SW480 (cell line): Measurements from ENCODE around the gene TMEM248.
"Not testable (repeated sequence)": the region's sequence is repeated elsewhere in the genome, so short reads cannot be mapped to it uniquely, and the experiment has no call there.

Experiments used
- DNase-seq: peaks from one replicate; pipeline ENCODE4 v3.0.0-alpha.2; 2016; ENCODE audit warnings: low spot score

TMEM248 gene

DNA sequence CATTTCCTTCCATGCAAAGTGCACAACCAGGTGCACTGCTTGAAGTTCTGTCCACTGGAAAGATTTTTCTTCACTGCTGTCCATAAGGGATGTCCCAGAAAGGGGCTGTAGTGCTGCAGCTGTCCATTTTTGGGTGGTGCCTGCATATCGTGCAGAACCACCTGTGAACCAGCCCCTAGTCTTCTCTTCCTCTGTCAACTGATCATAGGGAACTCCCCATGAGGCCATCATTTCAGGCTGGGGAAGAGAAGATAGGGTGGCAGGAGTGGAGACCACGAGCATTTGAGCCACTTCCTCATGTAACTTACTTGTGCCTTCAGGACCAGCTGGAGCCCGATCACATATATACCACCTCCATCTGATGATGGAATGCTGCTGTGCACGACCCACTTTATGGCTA, 12.4 kb upstream of the TMEM248 start:
- DNase-seq: not testable (repeated sequence)

DNA sequence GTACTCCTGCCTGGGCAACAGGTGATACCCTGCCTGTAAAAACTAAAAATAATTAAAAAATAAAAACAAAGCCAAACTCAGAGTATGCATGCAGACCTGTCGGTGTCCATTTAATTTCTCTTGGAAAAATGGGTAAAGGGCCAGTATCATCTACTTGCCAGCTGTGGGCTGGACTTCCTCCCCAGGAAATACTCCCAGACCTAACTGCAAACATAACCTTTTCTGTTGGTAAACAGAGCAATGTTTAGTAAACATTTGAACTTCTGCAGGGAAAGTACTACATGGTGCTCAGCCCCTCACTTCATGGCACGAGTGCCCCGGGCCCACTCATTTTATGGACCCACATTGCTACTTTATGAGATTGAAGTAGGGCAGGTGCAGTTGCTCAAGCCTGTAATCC, 10.2 kb upstream of the TMEM248 start:
- no peak for DNase-seq

DNA sequence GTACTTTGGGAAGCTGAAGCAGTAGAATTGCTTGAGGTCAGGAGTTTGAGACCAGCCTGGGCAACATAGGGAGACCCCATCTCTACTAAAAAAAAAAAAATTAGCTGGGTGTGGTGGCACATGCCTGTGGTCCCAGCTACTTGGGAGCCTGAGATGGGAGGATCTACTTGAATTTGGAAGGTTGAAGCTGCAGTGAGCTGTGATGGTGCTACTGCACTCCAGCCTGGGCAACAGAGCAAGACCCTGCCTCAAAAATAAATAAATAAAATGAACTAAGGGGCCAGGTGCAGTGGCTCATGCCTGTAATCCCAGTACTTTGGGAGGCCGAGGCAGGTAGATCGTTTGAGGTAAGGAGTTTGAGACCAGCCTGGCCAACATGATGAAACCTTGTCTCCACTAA, 9.8 kb upstream of the TMEM248 start:
- DNase-seq: not testable (repeated sequence)

DNA sequence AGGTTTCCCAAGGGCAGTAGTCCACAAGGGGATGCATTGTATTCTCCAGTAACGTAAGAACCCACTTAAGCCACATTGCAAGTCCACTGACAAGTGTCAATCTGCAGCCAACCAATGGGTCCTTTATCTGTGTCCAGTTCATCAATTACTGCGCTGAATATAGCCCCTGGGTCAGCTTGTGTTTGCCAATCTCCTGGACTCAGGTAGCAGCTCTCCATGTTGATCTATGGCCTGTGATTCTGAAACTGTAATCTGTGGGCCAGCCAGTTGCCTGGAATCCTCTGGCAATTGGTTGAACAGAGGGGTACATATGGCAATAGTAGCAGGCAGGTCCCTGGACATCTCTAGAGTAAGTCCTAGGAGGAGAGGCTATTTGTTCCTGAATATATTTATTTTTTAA, 8.8 kb upstream of the TMEM248 start:
- DNase-seq: no peak

DNA sequence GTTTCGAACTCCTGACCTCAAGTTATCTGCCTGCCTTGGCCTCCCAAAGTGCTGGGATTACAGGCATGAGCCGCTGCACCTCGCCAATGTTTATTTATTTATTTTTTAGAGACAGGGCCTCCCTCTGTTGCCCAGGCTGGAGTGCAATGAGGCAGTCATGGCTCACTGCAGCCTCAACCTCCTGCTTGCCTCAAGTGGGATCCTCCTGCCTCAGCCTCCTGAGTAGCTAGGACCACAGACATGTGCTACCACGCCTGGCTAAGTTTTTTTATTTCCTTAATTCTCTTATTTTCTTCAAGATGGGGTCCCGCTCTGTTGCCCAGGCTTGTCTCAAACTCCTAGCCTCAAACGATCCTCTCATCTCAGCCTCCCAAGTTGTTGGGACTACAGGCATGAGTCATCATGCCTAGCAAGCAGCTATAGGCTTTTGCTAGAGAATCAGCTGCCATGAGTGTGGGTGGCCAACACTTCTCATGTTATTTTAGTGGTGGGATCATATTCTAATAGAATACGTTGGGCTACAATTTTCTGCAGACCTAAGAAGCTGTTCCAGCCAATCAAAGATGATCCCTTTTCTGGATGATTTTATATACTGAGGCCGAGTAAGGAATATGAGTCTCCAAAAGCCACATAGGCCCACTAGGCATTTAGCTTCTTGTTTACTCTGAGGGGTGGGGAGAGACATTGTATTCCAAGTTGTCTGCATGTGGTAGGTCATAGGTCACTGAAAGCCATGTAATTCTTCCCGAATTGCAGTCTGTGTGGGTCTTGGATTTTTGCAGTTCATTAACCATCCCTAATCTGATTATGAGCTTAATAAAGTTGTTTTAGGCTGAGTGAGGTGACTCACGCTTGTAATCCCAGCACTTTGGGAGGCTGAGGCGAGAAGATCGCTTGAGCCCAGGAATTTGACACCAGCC, 7.6 kb upstream of the TMEM248 start:
- no peak for DNase-seq

DNA sequence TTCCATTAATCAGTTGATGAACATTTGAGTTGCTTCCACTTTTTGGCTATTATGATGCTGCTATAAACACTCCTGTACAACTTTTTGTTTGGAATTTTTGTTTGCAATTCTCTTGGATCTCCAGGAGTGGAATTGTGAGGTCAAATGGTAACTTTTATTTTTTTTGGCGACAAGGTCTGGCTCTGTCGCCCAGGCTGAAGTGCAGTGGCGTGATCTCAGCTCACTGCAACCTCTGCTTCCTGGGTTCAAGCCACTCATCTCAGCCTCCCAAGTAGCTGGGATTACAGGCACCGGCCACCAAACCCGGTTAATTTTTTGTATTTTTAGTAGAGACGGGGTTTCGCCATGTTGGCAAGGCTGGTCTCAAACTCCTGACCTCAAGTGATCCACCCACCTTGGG, 3.1 kb upstream of the TMEM248 start:
- DNase-seq: not testable (repeated sequence)

DNA sequence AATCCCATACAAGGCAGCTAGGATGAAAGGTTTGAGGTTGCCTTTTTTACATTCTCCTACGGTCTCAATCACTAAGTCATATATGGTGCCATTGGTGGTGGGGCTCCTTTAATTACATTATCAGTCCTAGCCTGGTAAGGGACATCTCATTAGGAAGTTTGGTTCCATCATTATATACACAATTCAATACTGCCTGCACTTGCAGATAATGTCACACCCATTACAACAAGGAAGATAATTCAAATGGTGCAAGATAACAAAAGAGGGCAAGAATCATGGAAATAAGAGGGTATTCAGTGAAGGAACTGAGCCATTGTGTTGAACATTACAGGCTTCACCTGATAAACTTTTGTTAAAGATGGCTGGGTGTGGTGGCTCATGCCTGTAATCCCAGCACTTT, 1.7 kb upstream of the TMEM248 start:
- no peak for DNase-seq

DNA sequence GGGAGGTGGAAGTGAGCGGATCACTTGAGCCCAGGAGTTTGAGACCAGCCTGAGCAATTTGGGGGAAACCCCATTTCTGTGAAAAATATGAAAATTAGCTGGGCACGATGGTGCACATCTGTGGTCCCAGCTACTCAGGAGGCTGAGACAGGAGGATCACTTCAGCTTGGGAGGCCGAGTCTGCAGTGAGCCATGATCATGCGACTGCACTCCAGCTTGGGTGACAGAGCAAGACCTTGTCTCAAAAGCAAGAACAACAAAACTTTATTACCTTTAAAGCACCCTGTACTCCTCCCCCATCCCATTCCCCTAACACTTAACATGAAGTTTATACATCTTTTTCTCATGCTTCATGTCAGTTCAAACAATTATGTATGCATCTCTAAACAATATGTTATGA, 1.3 kb upstream of the TMEM248 start:
- no peak for DNase-seq

DNA sequence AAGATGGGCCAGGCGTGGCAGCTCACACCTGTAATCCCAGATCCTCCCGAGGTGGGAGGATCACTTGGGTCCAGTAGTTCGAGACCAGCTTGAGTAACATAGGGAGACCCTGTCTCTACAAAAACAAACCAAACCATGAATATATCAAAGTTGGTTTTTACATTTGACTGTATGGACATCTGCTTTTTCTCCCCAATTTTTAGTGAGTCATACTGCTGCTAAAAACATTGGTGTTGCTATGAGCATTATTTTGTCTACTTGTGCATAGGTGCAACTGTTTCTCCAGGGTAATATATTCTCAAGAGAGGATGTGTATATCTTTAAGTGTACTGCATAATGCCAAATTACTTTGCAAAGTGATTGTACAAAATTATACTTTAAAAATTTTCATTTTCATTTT, 769 bp upstream of the TMEM248 start:
- no peak for DNase-seq

DNA sequence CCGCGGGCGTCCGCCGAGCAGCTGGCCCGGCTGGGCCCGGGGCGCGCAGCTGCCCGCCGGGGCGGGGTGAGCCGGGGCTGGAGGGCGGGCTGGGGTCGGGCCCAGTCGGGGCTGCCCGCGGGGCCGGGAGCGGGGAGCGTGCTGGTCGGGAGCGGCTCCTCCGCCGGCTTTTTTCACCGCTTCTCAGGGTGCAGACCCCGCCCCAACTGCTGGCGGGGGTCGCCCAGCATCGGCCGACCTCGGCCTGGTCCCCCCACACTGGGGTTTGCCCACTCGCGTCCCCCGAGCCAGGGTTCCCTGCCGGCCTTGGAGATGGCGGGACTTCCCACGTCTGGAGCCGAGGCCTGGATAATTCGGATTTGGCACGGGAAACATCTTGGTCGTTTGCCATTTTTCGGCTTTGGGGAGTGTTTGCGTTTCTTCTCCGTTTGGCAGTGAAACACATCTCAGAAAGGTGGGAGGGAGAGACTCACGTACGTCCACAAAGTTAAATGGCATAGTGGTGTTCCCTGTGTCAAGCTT, 432 bp downstream of the TMEM248 start:
- peak; percentile 21 for DNase-seq

DNA sequence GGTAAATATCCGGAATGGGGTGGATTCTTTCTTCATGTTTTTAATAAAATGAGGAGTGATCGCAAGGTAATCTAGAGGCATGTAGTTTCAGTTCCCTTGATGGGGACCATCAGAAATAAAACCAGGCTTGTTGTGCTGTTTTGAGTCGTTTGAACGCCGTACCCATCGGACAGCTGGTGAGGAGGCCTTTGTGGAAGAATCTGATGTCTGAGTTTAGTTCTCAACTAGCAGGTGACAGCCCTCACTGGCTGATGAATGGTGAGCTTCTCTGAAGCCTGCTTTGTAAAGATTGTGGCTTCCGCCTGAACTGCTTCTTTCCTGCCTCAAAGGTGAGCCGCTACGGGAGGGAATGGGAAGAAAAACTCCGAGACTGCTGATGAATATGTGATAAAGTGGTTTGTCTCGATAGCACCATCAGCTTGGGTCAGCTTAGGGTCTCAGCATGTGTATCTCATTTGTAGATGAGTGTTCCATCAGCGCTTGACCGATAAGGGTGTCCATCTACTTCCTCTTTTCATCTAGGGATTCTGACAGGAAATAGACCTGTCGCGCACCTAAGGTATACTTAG, 977 bp downstream of the TMEM248 start:
- peak; percentile 44 for DNase-seq

DNA sequence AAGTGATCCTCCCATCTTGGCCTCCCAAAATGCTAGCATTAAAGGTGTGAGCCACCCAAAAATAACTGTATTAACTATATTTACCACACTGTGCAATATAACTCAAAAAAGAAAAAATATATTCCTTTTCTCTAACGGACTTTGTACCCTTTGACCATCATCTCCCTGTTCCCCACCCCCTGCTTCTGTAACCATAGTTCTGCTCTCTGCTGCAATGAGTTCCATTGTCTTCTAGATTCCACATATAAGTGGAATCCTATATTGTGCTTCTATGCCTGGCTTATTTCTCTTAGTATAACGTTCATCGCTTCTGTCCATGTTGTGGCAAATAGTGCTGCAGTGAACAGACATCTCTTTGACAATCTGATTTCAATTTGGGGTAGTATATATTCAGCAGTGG, 4.2 kb downstream of the TMEM248 start:
- DNase-seq: no peak

DNA sequence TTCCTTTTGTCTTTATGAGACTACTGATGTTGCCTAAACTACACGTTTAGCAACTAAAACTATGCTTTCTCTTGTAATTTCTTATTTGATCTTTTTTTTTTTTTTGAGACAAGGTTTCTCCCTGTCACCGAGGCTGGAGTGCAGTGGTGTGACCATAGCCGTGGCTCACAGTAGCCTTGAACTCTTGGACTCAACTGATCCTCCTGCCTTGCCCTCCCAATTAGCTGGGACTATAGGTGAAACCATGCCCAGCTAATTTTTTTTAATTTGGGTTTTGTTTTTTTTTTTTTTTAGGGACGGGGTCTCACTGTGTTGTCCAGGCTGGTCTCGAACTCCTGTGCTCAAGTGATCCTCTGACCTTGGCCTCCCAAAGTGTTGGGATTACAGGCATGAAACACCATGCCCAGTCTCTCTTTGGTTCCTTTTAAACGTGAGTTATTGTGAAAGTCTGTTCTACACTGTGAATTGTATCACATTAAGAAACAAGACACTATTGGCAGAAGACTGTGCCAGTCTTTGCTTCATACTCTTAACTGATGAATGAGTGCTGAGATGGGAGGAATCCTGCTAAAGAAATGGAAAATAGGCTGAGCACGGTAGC, 6.4 kb downstream of the TMEM248 start:
- no peak for DNase-seq

DNA sequence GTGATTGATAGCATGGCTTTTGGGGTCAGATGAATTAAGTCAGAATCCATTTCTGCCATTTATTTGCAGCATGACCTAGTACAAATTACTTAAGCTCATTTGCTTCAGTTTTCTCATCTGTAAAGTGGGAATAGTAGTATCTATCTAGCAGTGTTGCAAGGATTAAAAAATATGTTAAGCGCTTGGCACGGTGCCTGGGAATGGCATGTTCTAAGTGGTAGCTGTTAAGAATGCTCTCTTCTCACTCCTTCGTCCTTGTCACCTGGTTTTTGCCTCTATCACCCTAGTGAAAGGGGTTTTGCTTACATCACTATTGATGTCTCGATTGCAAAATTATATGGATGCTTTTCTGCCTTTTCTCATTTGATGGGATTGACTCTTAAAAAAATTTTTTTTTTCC, 7.4 kb downstream of the TMEM248 start:
- no peak for DNase-seq

DNA sequence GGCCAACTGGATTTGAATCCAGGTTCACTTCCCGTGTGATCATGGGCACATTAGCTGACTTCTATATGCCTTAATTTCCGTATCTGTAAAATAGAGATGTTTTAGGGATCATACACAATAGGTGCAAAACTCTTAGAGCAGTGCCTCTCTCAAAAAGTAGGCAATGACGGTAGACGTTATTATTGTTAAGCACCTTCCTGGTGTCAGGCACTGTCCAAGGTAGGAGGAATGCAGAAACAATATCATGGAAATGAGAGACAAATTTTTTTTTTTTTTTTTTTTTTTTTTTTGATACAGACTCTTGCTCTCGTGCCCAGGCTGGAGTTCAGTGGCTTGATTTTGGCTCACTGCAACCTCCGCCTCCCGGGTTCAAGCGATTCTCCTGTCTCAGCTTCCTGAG, 8.1 kb downstream of the TMEM248 start:
- no peak for DNase-seq

DNA sequence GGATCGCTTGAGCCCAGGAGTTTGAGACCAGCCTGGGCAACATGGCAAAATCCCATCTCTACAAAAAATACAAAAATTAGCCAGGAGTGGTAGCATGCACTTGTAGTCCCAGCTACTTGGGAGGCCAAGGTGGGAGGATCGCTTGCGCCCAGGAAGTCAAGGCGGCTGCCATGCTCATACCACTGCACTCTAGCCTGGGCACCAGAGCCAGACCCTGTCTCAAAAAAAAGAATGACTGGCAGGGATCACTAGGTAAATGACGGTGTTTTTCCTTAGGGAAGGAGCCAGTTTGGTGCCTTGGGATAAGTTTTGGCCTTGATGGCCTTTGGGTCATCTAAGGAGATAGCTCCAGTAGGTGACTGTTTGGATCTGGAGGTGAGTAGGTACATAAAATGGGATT, 8.9 kb downstream of the TMEM248 start:
- no peak for DNase-seq

DNA sequence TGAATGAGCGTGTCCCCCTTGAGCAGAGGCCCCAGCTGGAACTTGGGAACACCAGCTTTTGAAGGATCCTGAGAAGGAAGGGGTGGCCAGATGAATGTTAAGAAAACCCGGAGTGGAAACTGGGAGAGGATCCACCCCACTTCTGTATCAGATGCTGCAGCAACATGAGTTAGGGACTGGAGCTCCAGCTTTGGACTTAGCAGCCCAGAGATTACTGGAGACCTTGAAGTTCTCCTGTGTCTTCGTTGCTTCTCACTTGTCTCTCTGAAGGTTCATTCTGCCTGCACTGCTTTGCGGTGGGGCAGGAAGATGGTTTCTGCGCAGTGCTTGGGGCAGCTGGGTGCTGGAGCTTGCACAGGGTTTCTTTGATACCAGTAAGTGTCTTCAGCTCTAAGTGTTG, 9.3 kb downstream of the TMEM248 start:
- peak; percentile 55 for DNase-seq

DNA sequence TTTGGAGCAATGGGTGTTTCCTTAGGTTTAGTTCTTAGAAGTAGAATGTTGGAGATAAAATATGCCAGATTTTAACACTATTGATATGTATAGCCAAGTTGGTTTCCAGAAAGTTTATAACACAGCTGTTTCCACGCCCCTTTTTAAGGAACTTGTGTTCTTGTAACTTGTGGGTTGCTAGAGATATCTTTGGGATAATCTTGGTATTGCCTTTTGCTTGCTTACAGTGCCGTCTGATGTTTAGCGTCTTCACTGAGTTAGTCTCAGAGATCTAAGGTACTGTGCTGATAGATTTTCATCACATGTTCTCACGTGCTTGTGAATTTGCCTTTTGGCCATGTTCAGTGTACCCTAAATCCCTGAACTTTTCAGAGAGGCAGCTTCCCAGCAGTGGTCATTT, 12.4 kb downstream of the TMEM248 start:
- DNase-seq: no peak

DNA sequence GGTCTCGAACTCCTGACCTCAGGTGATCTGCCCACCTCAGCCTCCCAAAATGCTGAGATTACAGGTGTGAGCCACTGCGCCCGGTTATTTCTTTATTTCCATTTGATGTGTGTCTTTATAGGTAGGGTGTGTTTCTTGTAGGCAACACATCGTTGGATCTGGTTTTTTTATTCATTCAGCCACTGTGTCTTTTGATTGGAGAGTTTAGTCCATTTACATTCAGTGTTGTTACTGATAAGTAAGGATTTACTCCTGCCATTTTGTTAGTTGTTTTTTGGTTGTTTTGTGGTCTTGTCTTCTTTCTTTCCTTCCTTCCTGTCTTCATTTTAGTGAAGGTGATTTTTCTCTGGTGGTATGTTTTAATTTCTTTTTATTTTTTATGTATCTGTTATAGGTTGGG, 16.9 kb downstream of the TMEM248 start:
- no peak for DNase-seq

DNA sequence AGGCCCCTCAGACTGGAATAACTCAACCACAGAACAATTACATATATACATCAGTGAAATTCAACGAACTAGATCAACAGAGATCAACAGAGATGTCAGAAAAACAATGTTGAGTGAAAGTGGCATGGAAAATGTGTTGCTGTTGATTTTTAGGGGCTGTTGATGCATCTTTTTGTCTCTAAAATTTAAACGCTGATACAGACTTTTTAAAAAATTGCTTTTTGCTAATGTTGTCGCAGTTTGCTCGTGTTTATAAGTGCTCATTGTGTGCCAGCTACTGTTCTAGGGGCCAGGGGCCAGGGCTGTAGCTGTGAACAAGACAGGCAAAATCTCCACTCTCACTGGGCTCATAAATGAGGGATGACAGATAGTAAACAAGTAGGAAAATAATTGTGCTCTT, 18.3 kb downstream of the TMEM248 start:
- no peak for DNase-seq

DNA sequence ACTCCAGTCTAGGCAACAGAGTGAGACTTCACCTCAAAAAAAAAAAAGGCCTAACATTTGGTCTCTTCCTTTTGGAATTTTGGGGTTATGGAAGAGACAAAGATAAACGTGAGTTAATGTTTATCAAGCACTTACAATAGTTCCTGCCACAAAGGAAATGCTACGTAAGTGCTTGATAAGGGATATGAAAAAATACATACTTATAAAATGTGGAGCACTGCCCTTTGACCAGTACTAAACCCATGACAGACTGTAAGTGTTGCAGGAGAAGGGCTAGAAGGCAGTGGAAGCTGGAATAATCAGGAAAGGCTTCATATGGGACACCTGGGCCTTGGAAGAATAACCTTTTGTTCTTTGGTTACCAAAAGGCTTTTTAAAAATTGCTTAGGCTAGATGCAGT, 25.5 kb downstream of the TMEM248 start:
- DNase-seq: no peak

DNA sequence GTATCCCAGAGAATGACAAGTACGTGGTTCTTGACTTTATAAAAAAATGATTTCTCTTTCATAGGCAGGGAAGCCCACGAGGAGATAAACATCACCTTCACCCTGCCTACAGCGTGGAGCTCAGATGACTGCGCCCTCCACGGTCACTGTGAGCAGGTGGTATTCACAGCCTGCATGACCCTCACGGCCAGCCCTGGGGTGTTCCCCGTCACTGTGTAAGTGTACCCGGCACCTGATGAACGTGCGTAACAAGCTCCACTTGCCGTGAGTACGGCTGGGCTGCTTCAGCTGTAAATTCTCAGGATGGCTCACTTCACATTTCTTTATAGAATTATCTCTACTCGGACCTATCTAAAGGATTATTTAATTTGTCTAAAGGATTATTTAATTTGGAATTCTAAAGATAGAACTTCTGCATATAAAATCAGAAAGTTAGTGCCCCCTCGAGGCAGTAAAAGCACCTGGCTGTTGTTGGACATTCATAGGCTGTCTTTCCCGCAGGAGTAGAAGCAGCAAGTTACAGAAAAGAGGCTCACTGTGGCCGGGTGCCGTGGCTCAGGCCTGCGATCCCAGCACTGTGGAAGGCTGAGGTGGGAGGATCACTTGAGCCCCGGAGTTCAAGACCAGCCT, 27.6 kb downstream of the TMEM248 start:
- DNase-seq: no peak

DNA sequence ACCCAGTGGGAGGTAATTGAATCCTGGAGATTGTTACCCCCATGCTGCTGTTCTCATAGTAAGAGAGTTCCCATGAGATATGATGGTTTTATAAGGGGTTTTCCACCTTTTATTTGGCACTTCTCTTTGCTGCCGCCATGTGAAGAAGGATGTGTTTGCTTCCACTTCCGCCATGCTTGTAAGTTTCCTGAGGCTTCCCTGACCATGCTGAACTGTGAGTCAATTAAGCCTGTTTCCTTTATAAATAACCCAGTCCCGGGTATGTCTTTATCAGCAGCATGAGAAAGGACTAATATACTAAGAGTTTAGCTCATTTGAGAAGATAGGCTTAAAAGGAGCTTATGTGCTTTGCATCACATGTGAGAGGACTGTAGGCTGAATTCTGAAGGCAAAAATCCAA, 29.3 kb downstream of the TMEM248 start:
- DNase-seq: no peak
